ENCODE results near the gene CRMP1. TPM values are rescaled to one million over a fixed set of nuclear protein-coding genes. Genes with fewer than 3 reads are reported as not detected.

CRMP1 gene
- total RNA-seq, 1 donor from 2014 or later = 1.9 TPM

GRCh38 chr4:5932035-5932568, 39.2 kb upstream of the CRMP1 start:
- H3K27me3 ChIP-seq = no peaks in the 10 kb centered on the region
- H3K4me1 ChIP-seq = no peaks in the 10 kb centered on the region
- TF ChIP-seq, protein P1, sequence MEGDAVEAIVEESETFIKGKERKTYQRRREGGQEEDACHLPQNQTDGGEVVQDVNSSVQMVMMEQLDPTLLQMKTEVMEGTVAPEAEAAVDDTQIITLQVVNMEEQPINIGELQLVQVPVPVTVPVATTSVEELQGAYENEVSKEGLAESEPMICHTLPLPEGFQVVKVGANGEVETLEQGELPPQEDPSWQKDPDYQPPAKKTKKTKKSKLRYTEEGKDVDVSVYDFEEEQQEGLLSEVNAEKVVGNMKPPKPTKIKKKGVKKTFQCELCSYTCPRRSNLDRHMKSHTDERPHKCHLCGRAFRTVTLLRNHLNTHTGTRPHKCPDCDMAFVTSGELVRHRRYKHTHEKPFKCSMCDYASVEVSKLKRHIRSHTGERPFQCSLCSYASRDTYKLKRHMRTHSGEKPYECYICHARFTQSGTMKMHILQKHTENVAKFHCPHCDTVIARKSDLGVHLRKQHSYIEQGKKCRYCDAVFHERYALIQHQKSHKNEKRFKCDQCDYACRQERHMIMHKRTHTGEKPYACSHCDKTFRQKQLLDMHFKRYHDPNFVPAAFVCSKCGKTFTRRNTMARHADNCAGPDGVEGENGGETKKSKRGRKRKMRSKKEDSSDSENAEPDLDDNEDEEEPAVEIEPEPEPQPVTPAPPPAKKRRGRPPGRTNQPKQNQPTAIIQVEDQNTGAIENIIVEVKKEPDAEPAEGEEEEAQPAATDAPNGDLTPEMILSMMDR (IDR thresholded peaks at IDR 0.05) = no peak
- intact Hi-C loops (cut with DNase I) = no loop called here
- H3K9me3 ChIP-seq = no peaks in the 10 kb centered on the region
- peak in 1 of 2 donors; percentile 25 for DNase-seq (ENCODE audit: low spot score in 2 of 2)
- H3K27ac ChIP-seq = no peak overlapping the region
- H3K36me3 ChIP-seq = no peaks in the 10 kb centered on the region
- no peak overlapping the region for H3K4me3 ChIP-seq

DNA sequence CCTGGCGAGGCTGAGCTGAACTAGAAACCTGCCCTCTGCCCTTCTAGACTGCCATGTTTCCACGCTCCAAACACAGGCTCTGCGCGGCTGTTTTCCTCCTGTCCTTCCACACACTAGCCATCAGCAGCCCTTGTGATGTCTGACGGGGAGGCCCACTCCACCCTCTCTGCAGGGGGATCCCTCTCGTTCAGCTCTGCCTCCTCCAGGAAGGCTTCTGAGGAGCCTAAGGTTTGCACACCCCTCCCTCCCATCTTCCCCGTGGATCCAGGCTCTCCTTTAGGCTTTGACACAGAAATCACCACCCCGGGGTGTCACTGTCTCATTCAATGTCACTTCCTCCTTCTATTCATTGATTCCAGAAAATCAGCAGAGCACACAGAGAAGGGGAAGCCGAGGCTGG, 38.6 kb upstream of the CRMP1 start:
- H3K27ac ChIP-seq = no peak overlapping the region
- DNase-seq (ENCODE audit: low spot score in 2 of 2) = peak in 1 of 2 donors; percentile 22
- H3K4me1 ChIP-seq = no peaks in the 10 kb centered on the region
- no peak overlapping the region for H3K4me3 ChIP-seq
- no peaks in the 10 kb centered on the region for H3K36me3 ChIP-seq
- H3K9me3 ChIP-seq = no peaks in the 10 kb centered on the region
- intact Hi-C loops (cut with DNase I) = no loop called here
- no peaks in the 10 kb centered on the region for H3K27me3 ChIP-seq
- TF ChIP-seq, protein P1 (IDR thresholded peaks at IDR 0.05) = no peak

- Histone ChIP-seq H3K27ac (no peak overlapping the region), H3K27me3 (no peaks in the 10 kb centered on the region), H3K4me3 (no peak overlapping the region), H3K4me1 (no peaks in the 10 kb centered on the region), H3K9me3 (no peaks in the 10 kb centered on the region), H3K36me3 (no peaks in the 10 kb centered on the region)
- TF ChIP-seq, protein P1 (IDR thresholded peaks at IDR 0.05) = no peak
- intact Hi-C loops (cut with DNase I) = no loop called here
- peak in 1 of 2 donors; percentile 25 for DNase-seq (ENCODE audit: low spot score in 2 of 2)
Observed at GRCh38 chr4:5930876-5931275, 38.0 kb upstream of the CRMP1 start.

DNA sequence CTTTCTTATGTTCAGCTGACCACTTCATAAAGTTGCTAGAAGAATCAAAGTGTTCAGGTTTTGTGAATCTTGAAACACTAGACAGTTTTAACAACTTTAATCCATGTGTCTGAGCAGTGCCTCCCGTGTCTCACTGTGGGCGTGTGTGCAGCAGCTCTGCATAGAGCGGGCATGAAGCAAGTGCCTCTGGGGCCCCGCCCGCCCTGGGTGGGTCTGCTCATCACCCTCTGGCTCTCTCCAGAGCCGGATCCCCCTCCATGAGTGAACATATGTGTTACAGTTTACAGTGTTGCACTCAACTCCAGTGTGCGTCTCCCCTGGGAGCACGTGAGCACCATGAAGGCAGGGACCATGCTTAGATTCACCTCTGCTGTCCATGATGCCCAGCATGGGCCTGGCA, 37.6 kb upstream of the CRMP1 start:
- H3K9me3 ChIP-seq = no peaks in the 10 kb centered on the region
- peak in 1 of 2 donors; percentile 34 for DNase-seq (ENCODE audit: low spot score in 2 of 2)
- no peak overlapping the region for H3K27ac ChIP-seq
- no peaks in the 10 kb centered on the region for H3K27me3 ChIP-seq
- TF ChIP-seq, protein P1 (IDR thresholded peaks at IDR 0.05) = no peak
- no peak overlapping the region for H3K4me3 ChIP-seq
- H3K4me1 ChIP-seq = no peaks in the 10 kb centered on the region
- no peaks in the 10 kb centered on the region for H3K36me3 ChIP-seq
- intact Hi-C loops (cut with DNase I) = no loop called here

DNA sequence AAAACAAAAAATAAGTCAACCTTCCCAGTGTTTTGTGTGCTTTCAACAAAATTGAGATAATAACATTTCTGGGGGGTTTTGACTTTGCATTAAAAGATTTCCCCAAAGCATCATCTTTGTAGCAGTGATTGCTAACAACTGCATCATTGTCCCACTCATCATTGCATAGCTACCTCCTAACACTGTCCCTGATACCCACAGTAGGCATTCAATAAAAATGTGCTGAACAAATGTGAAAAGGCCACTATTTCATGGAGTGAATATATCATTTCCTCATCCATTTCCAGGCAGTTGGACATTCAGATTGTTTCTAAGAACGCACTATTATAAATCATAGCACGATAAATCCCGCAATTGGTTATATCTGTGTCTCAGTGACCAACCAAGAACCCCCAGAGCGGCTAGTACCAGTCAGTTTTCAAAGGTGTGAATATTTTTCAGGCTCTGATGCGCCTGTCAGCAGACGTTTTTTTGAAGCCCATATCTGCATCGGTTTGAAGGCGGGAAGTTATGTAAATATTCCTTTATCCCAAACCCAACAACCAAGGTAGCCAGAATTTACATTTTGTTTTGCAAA, 36.0 kb upstream of the CRMP1 start:
- Histone ChIP-seq H3K4me1 (no peaks in the 10 kb centered on the region), H3K27ac (no peak overlapping the region), H3K4me3 (no peak overlapping the region), H3K9me3 (no peaks in the 10 kb centered on the region), H3K27me3 (no peaks in the 10 kb centered on the region), H3K36me3 (no peaks in the 10 kb centered on the region)
- TF ChIP-seq, protein P1 (IDR thresholded peaks at IDR 0.05) = no peak
- intact Hi-C loops (cut with DNase I) = no loop called here
- no peak for DNase-seq (ENCODE audit: low spot score in 2 of 2)

Measured in ascending aorta (tissue), 2 donors.